GM19238 (cell line): ENCODE data around the gene TNK2.

Experiments used
- DNase-seq: peaks from one replicate; pipeline ENCODE4 v3.0.0; 2011; ENCODE audit warnings: low spot score; ENCODE audit not compliant: insufficient read length

TNK2 gene

GRCh38 chr3:195886181-195887141, 21.9 kb downstream of the TNK2 start:
- no peak for DNase-seq

GRCh38 chr3:195885036-195885891, 23.1 kb downstream of the TNK2 start:
- DNase-seq: no peak

GRCh38 chr3:195884691-195885035, 23.7 kb downstream of the TNK2 start:
- no peak for DNase-seq

GRCh38 chr3:195883801-195884200, 24.6 kb downstream of the TNK2 start:
- no peak for DNase-seq

- DNase-seq: no peak
These were observed 25.2 kb downstream of the TNK2 start for GRCh38 chr3:195883160-195883559.

GRCh38 chr3:195882002-195882441, 26.3 kb downstream of the TNK2 start:
- no peak for DNase-seq

GRCh38 chr3:195881276-195881988, 26.9 kb downstream of the TNK2 start:
- no peak for DNase-seq

GRCh38 chr3:195880037-195880431, 28.3 kb downstream of the TNK2 start:
- DNase-seq: no peak

- DNase-seq: no peak
These were observed 28.8 kb downstream of the TNK2 start for GRCh38 chr3:195879416-195880036.

- DNase-seq: no peak
These were observed 29.7 kb downstream of the TNK2 start for GRCh38 chr3:195878424-195879274.

- no peak for DNase-seq
These were observed 30.5 kb downstream of the TNK2 start for GRCh38 chr3:195877767-195878423.

- no peak for DNase-seq
These were observed 31.1 kb downstream of the TNK2 start for GRCh38 chr3:195877136-195877715.

GRCh38 chr3:195876297-195877064, 31.9 kb downstream of the TNK2 start:
- DNase-seq: no peak

- DNase-seq: no peak
These were observed 32.7 kb downstream of the TNK2 start for GRCh38 chr3:195875482-195876236.

- no peak for DNase-seq
These were observed 34.4 kb downstream of the TNK2 start for GRCh38 chr3:195873971-195874370.

GRCh38 chr3:195873281-195873887, 35.0 kb downstream of the TNK2 start:
- no peak for DNase-seq

- DNase-seq: no peak
These were observed 35.6 kb downstream of the TNK2 start for GRCh38 chr3:195872800-195873199.
